Erythroblast (primary cell): ENCODE measurements around the gene UFC1.

ENCODE experiments used
- GATA1 ChIP-seq: IDR thresholded peaks from 2 replicates; pipeline ENCODE4 v1.6.1; 2011; ENCODE audit warnings: low read depth, mild to moderate bottlenecking, control low read depth, low read length, moderate library complexity
- POLR2A ChIP-seq: IDR thresholded peaks from 2 replicates; pipeline ENCODE4 v1.6.1; 2011; ENCODE audit warnings: mild to moderate bottlenecking, low read length

- TF ChIP-seq POLR2A: no peak
- TF ChIP-seq GATA1: no peak
Observed at GRCh38 chr1:161196521-161197451, 43.0 kb downstream of the UFC1 start.
